Suprapubic skin (tissue), 4 donors: ENCODE data around the gene PRXL2A. TPM values are rescaled to one million over a fixed set of nuclear protein-coding genes. Genes with fewer than 3 reads are reported as not detected.

Experiments used
- DNase-seq, 2 donors: peaks; one replicate each; pipeline ENCODE4 v3.0.0-alpha.2; 2019; ENCODE audit warnings: low spot score in 2 of 2
- H3K27ac ChIP-seq: fragments of 200-600 bp; sonication (generic); one replicate; pipeline ENCODE4 v1.5.1; 2019
- H3K27me3 ChIP-seq: fragments of 200-600 bp; sonication (generic); one replicate; pipeline ENCODE4 v1.5.1; 2019
- H3K36me3 ChIP-seq: fragments of 200-600 bp; sonication (generic); one replicate; pipeline ENCODE4 v1.5.1; 2019
- H3K4me1 ChIP-seq: fragments of 200-600 bp; sonication (generic); one replicate; pipeline ENCODE4 v1.5.1; 2019
- H3K4me3 ChIP-seq: fragments of 200-600 bp; sonication (generic); one replicate; pipeline ENCODE4 v1.5.1; 2019; ENCODE audit warnings: mild to moderate bottlenecking
- H3K9me3 ChIP-seq: fragments of 200-600 bp; sonication (generic); one replicate; pipeline ENCODE4 v1.5.1; 2019
- CTCF ChIP-seq, 2 donors: fragments of 200-600 bp in 1 of 2; fragments of 450-650 bp in 1 of 2; sonication (generic) in 1 of 2; IDR thresholded peaks; one replicate each; pipeline ENCODE4 v1.5.1; 2016 to 2019; ENCODE audit warnings: antibody characterized with exemption in 2 of 2, mild to moderate bottlenecking in 1 of 2, moderate library complexity in 1 of 2
- EP300 ChIP-seq: sonication (generic); formaldehyde crosslinking; IDR thresholded peaks from one replicate; pipeline ENCODE4 v1.6.1; 2017; ENCODE audit warnings: antibody characterized with exemption
- POLR2A ChIP-seq, 2 donors: fragments of 450-650 bp; IDR thresholded peaks; one replicate each; pipeline ENCODE4 v1.6.1; 2017; ENCODE audit warnings: antibody characterized with exemption in 2 of 2, mild to moderate bottlenecking in 2 of 2, moderate library complexity in 2 of 2
- POLR2AphosphoS5 ChIP-seq, 3 donors: sonication (generic); formaldehyde crosslinking; IDR thresholded peaks; one replicate each; pipeline ENCODE4 v1.6.1; 2017; ENCODE audit warnings: antibody characterized with exemption in 3 of 3
- WGBS: methylation state at CpG from one replicate; pipeline ENCODE4 v1.1.5; 2018; 5-methylcytosine and 5-hydroxymethylcytosine counted together
- total RNA-seq, 4 donors: library from RNA; depleted of rRNA; stranded (reverse); fragments of >200 nt; gene quantifications; one replicate each; pipeline ENCODE4 v1.1.0, GENCODE V29; 2016

The PRXL2A gene
- total RNA-seq, 4 donors from 2014 or later, result 91.0 to 106 (median 105) TPM

GRCh38 chr10:80437227-80437626 lies 28.9 kb downstream of the PRXL2A start:
- WGBS, result 74% methylated on average over 2 of the region's 2 CpGs
- Histone ChIP-seq H3K27me3 (no peaks in the 10 kb centered on the region), H3K4me3 (no peak overlapping the region), H3K9me3 (no peaks in the 10 kb centered on the region), H3K4me1 (no peaks in the 10 kb centered on the region), H3K27ac (no peak overlapping the region), H3K36me3 (peaks cover 7% of the 10 kb centered on the region)
- no peak for DNase-seq
- TF ChIP-seq POLR2AphosphoS5 (IDR thresholded peaks at IDR 0.05), result no peak
- TF ChIP-seq POLR2A (IDR thresholded peaks at IDR 0.05), result no peak
- no peak for TF ChIP-seq CTCF (IDR thresholded peaks at IDR 0.05)
- TF ChIP-seq EP300, result no peak

- no peak overlapping the region for H3K27ac ChIP-seq
- H3K4me1 ChIP-seq, result peaks cover 27% of the 10 kb centered on the region
- no peaks in the 10 kb centered on the region for H3K36me3 ChIP-seq
- H3K9me3 ChIP-seq, result no peaks in the 10 kb centered on the region
- H3K4me3 ChIP-seq, result no peak overlapping the region
- DNase-seq, result no peak
- 77% methylated on average over 7 of the region's 8 CpGs for WGBS
- TF ChIP-seq CTCF (IDR thresholded peaks at IDR 0.05) (no peak), EP300 (no peak), POLR2AphosphoS5 (IDR thresholded peaks at IDR 0.05) (no peak), POLR2A (IDR thresholded peaks at IDR 0.05) (no peak)
- no peaks in the 10 kb centered on the region for H3K27me3 ChIP-seq
Observed at GRCh38 chr10:80441831-80442230, 33.5 kb downstream of the PRXL2A start.

- H3K36me3 ChIP-seq, result no peaks in the 10 kb centered on the region
- TF ChIP-seq CTCF (IDR thresholded peaks at IDR 0.05) (no peak), POLR2A (IDR thresholded peaks at IDR 0.05) (no peak), POLR2AphosphoS5 (IDR thresholded peaks at IDR 0.05) (no peak), EP300 (no peak)
- no peak for DNase-seq
- no peak overlapping the region for H3K27ac ChIP-seq
- H3K4me3 ChIP-seq, result no peak overlapping the region
- peaks cover 27% of the 10 kb centered on the region for H3K4me1 ChIP-seq
- no peaks in the 10 kb centered on the region for H3K27me3 ChIP-seq
- H3K9me3 ChIP-seq, result no peaks in the 10 kb centered on the region
- WGBS, result 56% methylated on average over 3 of the region's 3 CpGs
Observed at GRCh38 chr10:80442879-80443278, 34.5 kb downstream of the PRXL2A start.

GRCh38 chr10:80443531-80443974 lies 35.2 kb downstream of the PRXL2A start:
- Histone ChIP-seq H3K4me1 (peaks cover 27% of the 10 kb centered on the region), H3K27me3 (no peaks in the 10 kb centered on the region), H3K9me3 (no peaks in the 10 kb centered on the region), H3K27ac (no peak overlapping the region), H3K4me3 (no peak overlapping the region), H3K36me3 (no peaks in the 10 kb centered on the region)
- 48% methylated on average over 6 of the region's 6 CpGs for WGBS
- TF ChIP-seq CTCF (IDR thresholded peaks at IDR 0.05) (peak in 1 of 2 donors; percentile 31), EP300 (no peak)
- no peak for DNase-seq

- TF ChIP-seq POLR2A (IDR thresholded peaks at IDR 0.05) (no peak), EP300 (no peak), POLR2AphosphoS5 (IDR thresholded peaks at IDR 0.05) (no peak), CTCF (IDR thresholded peaks at IDR 0.05) (no peak)
- H3K9me3 ChIP-seq, result no peaks in the 10 kb centered on the region
- peaks cover 29% of the 10 kb centered on the region for H3K4me1 ChIP-seq
- peak overlapping the region; percentile 29 for H3K27ac ChIP-seq
- H3K36me3 ChIP-seq, result no peaks in the 10 kb centered on the region
- no peak overlapping the region for H3K4me3 ChIP-seq
- no peaks in the 10 kb centered on the region for H3K27me3 ChIP-seq
- no peak for DNase-seq
- WGBS, result 44% methylated on average over 2 of the region's 2 CpGs
Observed at GRCh38 chr10:80444124-80444523, 35.8 kb downstream of the PRXL2A start.
